HS-5 (cell line): ENCODE measurements around the gene MYL10.
"Not testable (repeated sequence)": the region's sequence is repeated elsewhere in the genome, so short reads cannot be mapped to it uniquely, and the experiment has no call there.

Experiments
- DNase-seq: peaks from one replicate; pipeline ENCODE4 v3.0.0-alpha.2; 2012; ENCODE audit warnings: low read depth

Gene MYL10

DNA sequence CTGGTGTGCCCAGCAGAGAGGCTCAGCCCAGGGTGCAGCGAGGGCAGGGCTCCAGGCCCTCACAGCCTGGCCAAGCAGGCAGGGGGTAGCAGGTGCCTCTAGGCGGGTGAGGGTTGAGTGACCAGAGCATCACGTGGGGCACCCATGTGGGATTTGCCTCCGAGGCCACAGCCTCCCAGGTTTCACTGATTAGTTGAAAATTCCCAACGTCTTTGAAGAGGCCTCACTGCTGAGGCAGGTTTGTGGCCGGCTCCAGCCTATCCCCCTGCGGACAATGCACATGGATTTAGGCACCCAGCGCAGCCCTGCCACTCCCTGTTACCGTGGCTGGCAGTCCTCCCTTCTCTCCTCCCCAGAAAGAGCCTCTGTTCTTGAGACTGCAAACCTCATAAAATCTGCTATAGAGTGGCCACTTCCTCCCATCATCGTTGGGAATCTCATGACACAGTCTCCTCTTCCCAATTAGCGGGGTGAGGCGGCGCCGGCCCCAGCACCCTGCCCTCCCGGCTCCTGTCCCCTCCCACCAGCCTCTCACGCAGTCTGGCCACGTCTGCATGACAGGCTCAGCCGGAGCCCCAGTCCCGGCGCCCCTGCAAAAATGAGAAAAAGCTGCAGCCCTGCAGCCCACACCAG is 10.8 kb downstream of the MYL10 start:
- no peak for DNase-seq

DNA sequence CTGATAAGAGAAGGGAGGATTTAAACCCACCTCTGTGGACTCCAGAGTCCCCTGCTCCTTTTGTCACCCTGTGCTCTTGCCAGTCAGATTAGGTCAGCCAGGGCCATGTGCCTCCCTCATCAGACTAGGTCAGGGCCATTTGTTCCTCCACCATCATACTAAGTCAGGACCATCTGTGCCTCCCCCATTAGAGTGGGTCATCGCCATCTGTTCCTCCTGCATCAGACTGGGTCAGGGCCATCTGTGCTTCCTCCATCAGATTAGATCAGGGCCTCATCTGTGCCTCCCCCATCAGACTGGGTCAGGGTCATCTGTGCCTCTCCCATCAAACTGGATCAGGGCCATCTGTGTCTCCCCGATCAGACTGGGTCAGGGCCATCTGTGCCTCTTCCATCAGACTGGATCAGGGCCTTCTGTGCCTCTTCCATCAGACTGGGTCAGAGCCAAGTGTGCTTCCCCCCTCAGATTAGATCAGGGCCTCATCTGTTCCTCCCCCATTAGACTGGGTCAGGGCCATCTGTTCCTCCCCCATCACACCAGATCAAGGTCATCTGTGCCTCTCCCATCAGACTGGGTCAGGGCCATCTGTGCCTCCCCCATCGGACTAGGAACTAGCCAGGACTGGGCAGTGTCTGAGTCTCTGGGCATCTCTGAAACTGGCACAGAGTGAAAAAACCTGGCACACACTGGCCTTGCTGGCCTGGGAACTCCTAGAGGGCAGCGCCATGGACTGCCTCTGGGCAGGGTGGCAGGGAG is 11.5 kb downstream of the MYL10 start:
- no peak for DNase-seq

- DNase-seq = no peak
These were observed 13.7 kb downstream of the MYL10 start for GRCh38 chr7:101615446-101615845.

GRCh38 chr7:101614939-101615302 is 14.2 kb downstream of the MYL10 start:
- no peak for DNase-seq

- DNase-seq = no peak
These were observed 14.8 kb downstream of the MYL10 start for GRCh38 chr7:101614098-101614938.

DNA sequence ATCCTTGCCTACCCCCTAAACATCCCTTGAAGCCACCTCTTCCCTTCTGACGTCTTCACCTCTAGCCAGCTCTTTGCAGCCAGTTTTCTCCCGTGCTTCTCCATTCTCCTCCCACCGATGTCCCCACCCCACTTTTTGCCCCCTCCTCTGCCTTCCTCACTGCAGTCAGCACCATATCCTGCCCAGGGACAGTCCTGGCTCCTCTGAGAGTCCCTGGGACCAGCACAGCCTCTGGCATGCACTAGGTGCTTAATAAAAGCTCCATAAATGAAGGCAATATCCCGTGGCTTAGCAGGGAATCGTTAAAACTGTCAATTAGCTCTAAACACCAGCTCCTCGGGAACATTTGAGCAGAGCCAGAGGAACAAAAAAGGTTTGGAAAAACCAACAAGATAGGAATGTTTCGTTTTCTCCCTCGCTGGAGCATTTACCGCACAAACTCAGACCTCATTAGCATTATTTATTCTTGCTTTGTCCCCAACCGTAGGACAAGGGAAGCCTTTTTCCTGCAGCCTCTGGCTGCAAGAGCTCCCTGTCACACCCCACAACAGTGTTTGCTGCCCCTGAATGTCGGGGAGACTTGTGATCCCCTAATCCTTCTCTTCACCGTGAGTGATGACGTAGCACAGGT is 16.1 kb downstream of the MYL10 start:
- no peak for DNase-seq

DNA sequence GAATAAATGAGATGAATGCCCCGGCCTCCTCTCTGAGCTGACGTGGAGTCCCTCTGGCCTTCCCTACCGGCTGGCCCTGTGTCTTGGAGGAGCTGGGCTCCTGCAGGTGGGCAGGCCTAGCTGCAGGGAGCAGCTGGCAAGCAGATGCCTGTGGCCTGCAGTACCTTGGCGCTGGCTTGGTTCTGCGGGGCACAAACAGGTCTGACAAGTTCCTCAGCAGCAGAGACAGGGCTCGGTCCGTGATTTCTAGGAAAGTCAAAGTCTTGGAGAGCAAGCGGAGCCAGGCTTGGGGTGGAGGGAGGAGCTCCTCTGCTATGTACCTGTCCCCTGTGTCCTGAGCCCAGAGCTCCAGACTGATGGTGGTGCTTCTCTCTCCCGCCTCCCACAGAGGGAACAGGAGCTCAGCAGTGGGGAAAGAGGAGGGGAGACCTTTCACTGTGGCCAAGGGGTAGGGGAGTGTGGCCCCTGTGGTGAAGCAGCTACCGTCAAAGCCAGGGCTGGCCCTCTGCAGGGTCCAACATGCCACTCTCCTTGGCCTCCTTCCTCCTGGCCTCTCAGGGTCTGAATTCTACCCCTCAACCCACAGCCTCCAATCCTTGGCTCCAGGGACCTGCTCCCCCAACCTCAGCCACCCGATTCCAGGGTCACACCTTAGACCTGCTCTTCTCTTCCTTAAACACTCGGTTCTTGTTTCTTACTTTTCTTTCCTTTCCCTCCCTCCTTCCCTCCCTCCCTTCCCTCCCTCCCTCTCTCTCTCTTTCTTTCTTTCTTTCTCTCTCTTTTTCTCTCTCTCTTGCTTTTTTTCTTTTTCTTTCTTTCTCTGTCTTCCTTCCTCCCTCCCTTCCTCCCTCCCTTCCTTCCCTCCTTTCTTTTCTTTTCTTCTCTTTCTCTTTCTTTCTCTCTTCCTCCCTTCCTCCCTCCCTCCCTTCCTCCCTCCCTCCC is 20.1 kb downstream of the MYL10 start:
- DNase-seq = no peak

DNA sequence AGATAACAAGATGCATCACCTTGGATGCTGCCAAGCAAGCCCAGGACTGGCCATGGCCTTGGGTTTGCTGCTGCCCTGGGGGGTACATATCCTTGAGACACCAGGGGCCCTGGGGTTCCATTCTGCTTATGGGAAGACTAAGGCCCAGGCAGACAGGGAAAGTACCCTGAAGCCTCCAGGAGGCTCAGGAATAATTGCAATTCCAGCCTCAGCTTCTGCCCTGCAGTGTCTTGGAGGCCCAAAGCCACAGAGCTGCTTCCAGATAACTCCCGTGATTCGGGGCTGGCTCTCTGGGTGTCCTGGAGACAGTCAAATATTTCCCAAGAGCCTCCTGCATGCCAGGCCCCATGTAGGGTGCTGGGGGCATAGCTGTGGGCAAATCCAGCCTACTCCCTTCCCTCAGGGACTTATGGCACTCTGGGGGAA is 22.6 kb downstream of the MYL10 start:
- no peak for DNase-seq

- no peak for DNase-seq
These were observed 23.2 kb downstream of the MYL10 start for GRCh38 chr7:101605611-101606497.

DNA sequence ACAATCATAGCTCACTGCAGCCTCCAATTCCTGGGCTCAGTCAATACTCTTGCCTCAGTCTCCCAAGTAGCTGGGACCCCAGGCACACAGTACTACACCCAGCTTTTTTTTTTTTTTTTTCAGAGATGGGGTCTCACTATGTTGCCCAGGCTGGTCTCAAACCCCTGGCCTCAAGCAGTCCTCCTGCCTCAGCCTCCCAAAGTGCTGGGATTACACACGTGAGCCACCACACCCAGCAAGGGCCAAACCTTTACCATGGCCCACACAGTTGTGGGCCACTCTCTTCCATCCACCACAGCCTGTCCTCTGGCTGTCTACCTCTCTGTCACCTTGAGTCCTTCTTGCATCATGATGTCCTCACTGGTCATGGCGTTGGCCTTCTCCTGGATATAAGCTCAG is 24.2 kb downstream of the MYL10 start:
- not testable (repeated sequence) for DNase-seq

DNA sequence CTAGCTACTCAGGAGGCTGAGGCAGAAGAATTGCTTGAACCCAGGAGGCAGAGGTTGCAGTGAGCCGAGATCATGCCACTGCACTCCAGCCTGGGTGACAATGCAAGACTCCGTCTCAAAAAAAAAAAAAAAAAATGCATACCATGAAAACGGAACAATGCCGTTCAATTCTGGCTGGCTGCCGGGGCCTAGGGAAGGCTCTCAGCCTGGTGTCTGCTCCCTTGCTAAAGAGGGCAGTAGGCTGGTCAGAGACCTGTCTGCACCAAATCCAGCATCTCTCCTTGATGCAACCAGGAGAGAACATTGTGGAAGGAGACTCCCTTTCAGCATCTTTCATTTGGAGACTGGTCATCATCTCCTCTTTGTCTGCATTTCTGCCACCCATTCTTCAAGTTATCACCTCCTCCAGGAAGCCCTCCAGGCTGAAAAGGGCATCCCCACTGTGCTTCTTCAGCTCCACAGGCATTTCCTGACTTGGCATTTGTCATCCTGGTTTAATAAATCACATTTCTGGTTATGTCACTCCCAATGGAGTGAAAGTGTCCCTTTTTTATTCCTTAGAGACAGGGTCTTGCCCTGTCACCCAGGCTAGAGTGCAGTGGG is 24.7 kb downstream of the MYL10 start:
- no peak for DNase-seq

GRCh38 chr7:101602484-101603241 is 26.4 kb downstream of the MYL10 start:
- peak; percentile 8 for DNase-seq

- DNase-seq = no peak
These were observed 27.0 kb downstream of the MYL10 start for GRCh38 chr7:101602082-101602481.

- DNase-seq = no peak
These were observed 29.3 kb downstream of the MYL10 start for GRCh38 chr7:101599787-101600186.

- no peak for DNase-seq
These were observed 29.9 kb downstream of the MYL10 start for GRCh38 chr7:101598986-101599771.

DNA sequence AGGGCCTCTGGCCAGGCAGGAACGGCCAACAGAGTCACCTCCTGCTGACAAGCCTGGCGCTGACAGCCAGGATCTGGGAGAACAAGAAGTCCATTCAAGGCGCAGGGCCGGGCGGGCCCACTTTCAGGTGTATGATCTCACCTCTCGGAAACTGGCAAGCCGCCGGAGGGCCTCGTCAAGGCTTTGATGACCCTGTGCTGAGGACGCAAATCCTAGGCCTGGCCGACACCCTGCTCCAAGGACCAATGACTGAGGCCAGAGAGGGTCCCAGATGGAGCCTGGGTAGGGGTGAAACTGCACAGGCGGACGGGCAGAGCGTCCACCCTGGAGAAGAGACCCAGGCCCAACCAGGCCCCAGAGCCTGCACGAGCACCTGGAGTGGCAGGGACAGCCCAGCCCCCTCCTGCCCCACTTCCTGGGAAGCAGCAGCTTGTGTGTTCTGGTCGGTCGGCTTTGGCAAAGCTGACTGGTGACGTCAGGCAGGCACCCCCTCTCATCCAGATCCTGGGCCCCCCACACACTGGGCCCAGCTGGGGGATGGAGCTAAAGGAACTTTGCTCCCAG is 30.6 kb downstream of the MYL10 start:
- no peak for DNase-seq

- no peak for DNase-seq
These were observed 31.2 kb downstream of the MYL10 start for GRCh38 chr7:101597941-101598340.

- no peak for DNase-seq
These were observed 32.2 kb downstream of the MYL10 start for GRCh38 chr7:101596898-101597297.
